HG03457 (cell line): ENCODE data around the gene TENT5A.
"Not testable (repeated sequence)": the region's sequence is repeated elsewhere in the genome, so short reads cannot be mapped to it uniquely, and the experiment has no call there.

Source experiments
- ATAC-seq: cut with Tn5 transposase; IDR thresholded peaks from one replicate; pipeline ENCODE4 v1.9.1; 2021; ENCODE audit warnings: moderate number of reproducible peaks; ENCODE audit not compliant: unreplicated experiment

Gene TENT5A

GRCh38 chr6:81751388-81752083 is 945 bp downstream of the TENT5A start:
- no peak for ATAC-seq

DNA sequence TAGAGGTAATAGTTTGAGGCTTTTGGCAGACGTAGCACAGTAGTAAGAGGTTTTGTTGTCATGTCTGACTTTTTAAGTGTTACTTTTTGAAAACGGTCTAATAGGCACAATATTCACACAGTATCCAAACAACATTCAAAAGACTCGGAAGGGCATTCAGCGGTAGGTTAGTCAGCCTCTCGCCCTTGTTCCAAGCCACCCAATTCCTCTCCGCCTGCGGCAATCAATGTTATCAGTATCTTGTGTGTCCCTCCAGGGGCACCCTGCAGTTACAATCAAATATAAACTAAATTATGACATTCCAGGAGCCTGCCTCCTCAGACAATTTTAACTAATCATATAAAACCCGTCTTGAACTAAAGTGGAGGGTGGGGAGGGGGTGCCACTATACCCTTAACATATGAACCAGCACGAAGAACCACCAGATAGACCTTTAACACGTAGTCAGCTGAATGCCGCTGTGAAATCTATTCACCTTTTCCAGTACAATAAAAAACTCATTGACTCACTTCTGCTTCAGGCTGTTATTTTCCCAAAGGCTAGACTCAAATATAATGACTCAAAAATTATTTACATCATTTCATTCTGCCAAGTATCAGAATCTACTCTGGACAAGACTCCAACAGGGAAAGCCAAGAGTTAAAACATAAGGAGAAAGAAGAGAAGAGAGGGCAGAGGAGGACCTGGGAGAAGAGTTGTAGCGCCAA is 1.6 kb downstream of the TENT5A start:
- ATAC-seq, result no peak

DNA sequence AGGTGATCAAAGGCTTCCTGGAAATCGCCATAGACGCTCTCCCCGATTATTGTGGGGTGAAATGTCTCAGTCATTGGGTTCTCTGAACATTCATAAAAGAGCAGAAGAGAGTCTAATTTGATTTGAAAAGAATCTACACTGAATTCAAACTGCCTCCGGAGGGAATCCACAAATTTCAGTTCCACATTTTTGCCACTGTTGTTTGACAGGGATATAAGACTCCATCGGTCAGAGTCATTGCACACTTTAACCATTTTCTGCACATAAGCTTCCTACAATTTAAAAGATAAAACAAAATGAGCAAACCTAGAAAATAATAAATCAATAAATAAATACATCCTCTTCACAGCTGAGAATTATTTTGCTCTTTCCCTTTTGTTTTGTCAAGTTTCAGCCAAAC is 2.3 kb downstream of the TENT5A start:
- no peak for ATAC-seq

DNA sequence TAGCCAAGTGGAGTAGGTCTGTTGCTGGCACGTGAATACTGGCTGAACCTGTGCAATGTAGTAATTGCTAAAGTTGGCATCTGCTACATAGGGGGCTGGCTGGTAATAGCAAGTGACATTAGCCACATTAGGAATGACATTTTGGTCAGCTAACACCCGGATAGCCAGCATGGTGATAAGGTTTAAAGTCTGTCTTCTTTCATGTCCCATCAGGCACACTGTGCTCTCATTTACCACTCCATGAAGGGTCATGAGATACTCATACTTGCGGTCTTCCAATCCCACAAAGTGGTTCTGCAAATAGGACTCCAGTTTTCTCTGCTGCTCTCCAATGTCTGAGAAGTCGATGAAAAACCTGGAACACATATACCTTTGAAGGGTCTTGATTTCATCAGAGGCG is 2.8 kb downstream of the TENT5A start:
- ATAC-seq, result no peak

DNA sequence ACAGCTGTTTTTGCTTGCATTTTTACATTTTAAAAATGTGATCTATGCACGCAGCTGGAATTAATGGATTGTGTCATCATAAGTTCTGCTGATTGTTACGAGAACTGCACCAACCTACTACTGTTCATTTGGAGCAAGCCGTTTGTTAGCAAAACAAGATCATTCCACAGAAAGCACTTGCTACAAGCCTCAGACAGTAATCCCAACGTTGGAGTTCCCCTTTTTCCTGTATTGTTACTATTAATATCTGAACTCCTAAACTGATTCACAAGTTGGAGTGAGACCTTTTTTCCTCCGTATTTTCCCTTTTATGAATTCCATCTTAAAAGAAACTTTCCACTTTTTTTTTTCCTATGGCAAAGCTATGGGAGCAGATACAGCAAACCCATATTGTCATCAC is 3.5 kb downstream of the TENT5A start:
- ATAC-seq, result no peak

GRCh38 chr6:81747327-81747726 is 5.2 kb downstream of the TENT5A start:
- ATAC-seq, result no peak

- ATAC-seq, result no peak
Observed at GRCh38 chr6:81744131-81744530, 8.3 kb downstream of the TENT5A start.

DNA sequence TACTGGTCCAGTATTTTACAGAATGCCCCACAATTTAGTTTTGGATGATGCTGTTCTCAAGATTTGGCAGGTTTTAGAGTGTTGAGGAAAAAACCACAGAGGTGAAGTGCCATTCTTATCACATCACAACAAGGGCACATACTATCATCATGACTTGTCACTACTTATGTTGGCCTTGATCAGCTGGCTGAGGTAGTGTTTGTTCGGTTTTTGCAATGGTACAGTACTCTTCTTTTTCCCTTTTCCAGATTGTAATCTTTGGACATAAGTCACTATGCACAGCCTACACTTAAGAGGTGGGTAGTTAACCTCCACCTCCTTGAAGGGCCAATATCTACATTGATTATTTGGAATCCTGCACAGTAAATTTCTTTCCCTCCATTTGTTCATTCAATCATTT is 8.8 kb downstream of the TENT5A start:
- ATAC-seq, result no peak

GRCh38 chr6:81741689-81742088 is 10.8 kb downstream of the TENT5A start:
- ATAC-seq, result no peak

DNA sequence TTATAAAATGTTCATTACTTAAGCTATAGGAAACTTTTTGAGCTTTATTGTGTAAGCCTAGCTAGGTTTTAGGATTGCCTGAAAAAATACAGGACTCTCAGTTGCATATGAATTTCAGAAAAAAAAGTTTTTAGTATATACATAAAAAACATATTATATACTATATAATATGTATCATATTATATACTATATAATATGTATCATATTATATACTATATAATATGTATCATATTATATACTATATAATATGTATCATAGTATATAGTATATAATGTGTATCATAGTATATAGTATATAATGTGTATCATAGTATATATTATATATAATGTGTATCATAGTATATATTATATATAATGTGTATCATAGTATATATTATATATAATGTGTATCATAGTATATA is 11.9 kb downstream of the TENT5A start:
- not testable (repeated sequence) for ATAC-seq

- ATAC-seq, result no peak
Observed at GRCh38 chr6:81739230-81740195, 13.0 kb downstream of the TENT5A start.

- no peak for ATAC-seq
Observed at GRCh38 chr6:81736428-81736827, 16.1 kb downstream of the TENT5A start.

DNA sequence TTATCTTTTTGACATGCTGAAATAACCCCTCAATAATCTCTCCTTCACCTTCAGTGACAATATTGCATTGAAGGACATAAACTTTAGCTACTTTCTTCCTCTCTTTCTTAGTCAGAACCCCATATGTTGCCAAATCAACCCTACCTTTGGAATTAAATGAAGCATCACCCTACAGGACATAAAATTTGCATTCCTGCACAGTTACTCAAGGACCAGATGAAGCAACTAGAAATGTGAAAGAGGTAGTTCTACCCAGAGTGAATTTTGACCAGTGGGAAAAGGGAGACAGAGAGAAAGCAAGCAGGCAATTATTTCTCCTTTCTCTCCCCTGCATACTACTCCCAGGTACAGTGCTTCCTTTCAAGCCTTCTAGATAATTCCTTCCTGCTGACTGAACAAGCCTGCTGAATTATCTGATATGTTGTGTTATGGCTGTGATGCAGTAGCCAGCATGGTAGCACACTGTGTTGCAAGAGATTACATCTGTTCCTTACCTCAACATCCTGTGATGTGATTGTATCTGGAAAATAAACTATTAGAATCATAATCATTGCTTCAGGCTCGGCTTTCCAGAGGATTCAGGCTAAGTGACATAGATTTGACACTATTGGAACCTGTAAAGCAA is 16.6 kb downstream of the TENT5A start:
- no peak for ATAC-seq

DNA sequence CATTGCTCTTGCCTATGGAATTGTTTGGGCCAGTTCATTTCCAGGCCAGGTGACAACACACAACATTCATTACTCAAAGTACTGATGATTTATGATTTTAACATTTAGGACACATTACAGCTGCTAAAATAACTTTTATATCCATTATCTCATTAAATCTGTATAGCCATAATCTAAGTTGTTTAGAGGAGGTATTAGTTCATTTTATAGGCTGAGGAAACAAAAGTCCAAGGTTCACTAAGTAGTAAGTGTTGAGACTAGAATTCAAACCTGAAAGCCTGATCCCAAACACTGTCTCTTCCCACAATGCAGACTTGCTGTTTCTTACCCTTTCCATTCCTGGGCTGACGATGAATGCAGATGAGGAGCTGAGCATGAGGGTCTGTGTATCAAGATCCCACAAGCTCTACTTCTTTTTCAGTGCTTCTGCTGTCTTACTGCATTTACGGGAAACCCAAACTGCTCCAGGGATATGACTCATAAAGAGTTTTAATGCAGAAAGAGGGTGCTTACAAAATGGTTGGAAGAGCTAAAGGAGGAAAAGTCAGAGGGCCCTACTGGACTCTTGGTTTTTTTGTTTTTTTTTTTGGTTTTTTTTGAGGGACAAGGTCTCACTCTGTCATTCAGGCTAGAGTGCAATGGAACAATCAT is 17.9 kb downstream of the TENT5A start:
- ATAC-seq, result no peak

- no peak for ATAC-seq
Observed at GRCh38 chr6:81734081-81734480, 18.4 kb downstream of the TENT5A start.

DNA sequence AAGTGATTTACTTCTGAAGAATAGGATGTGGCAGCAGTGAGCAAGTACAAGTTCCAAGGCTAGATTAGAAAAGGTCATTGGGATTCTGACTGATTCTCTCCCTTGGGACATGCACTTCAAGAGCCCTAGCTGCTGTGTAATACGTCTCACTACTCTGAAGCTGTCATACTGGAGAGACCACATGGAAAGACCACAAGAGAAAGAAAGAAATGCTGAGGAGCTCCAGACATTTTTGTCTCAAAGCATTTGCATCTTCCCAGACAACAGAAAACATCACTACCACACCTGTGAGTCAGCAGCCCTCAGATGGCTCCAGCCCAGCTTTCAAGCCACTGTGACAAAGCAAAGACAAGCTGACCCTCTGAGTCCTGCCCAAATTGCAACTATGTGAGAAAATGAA is 20.7 kb downstream of the TENT5A start:
- no peak for ATAC-seq

- no peak for ATAC-seq
Observed at GRCh38 chr6:81727876-81728517, 24.5 kb downstream of the TENT5A start.

DNA sequence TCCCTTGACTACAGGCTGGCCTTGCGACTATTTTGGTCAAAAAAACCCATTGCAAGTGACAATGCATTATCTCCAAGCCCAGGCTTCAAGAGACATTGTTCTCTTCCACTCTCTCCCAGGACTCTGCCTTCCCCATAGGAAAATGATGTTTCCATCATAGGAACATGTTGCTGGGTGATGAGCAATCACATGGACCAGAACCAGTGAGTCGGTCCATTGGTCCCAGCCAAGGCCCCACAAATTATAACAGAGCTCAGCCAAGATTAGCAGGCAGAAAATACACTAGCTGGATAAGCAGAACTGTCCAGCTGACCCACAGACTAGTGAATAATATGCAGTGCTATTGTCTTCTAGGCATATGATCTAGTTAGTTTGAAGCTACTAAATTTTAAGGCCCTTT is 27.4 kb downstream of the TENT5A start:
- ATAC-seq, result no peak

DNA sequence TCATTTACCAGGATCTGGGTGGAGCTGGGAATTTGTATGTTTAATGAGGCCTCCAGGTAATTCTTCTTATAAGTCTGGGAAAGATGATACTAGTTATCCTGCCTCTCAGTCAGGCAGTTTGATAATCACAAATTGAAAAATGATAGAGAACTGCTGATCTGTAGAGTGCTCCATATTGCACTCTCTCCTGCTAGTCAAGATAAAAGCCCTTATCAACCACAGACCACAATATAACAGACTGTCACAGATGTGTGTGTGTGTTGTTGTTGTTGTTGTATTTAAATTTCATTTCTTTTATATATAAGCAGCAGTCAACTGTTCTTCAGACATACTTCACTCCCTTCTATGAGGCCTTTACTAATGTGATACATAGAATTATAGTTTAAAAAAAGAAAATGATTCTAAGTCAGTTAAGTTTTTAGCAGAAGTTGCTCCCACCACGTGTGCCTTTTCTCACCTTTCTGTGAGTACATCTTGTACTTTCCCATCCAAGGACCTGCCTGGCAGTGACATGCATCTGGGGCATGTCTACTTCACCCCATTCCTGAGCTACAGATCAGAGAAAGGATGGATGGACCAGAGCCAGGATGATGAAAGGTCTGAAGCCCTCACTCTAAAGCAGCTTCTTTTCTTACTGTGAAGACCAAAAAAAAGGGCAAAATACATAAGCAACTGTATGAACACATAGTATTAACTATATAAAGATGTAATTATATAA is 29.8 kb downstream of the TENT5A start:
- no peak for ATAC-seq
